ENCODE measurements around the gene SART3. TPM values are rescaled to one million over a fixed set of nuclear protein-coding genes. Genes with fewer than 3 reads are reported as not detected.

The SART3 gene
- total RNA-seq, 3 donors from 2014 or later: 49.8 to 62.9 (median 60.2) TPM

Other genes starting within 250 kb of the SART3 start
- gene CMKLR1, start 221.9 kb downstream of the SART3 start, total RNA-seq: 10 to 100 TPM in 1 of 3 donors, 1 to 10 TPM in 2; 4.9 to 30.2 (median 9.1) TPM
- 1 to 10 TPM; 7.0 to 8.5 (median 8.0) TPM for gene FICD, start 45.9 kb downstream of the SART3 start, total RNA-seq
- gene ISCU, start 1.4 kb upstream of the SART3 start, total RNA-seq: 100 to 1,000 TPM; 220 to 328 (median 227) TPM
- gene TMEM119, start 36.9 kb upstream of the SART3 start, total RNA-seq: 10 to 100 TPM; 12.1 to 21.0 (median 12.5) TPM
- gene SELPLG, start 72.7 kb upstream of the SART3 start, total RNA-seq: 10 to 100 TPM in 1 of 3 donors, 1 to 10 TPM in 2; 5.2 to 16.6 (median 6.7) TPM
- 100 to 1,000 TPM; 121 to 155 (median 149) TPM for gene CORO1C, start 170.3 kb upstream of the SART3 start, total RNA-seq